Hypothalamus (tissue), 51 donors: ENCODE results near the gene GCSAML.

Source experiments
- DNase-seq, 51 donors: peaks; one replicate each; lab custom pipeline; 2025; lab: John Stamatoyannopoulos, UW

The GCSAML gene

GRCh38 chr1:247562198-247562597 lies 13.3 kb downstream of the GCSAML start:
- DNase-seq, result no peak

GRCh38 chr1:247574236-247574635 lies 25.3 kb downstream of the GCSAML start:
- no peak for DNase-seq

DNA sequence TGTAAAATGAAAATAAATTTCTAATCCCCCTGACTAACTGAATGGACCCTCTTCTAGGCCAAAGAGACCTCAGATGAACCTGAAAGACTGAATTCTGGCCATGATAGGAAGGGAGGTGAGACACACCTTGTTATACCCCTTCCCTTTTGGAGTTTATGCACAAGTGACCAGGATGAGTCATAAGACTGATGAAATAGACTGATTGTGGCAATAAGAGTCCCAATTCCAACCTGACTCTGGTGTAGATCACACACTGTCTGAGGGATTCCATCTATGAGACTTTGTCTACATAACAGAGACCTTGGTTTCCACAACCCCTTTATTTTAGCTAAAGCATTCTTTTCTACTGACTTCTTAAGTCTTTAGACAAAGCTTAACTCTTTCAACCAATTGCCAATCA lies 25.7 kb downstream of the GCSAML start:
- no peak for DNase-seq

- DNase-seq, result no peak
Measured at GRCh38 chr1:247576514-247576913, 27.6 kb downstream of the GCSAML start.

GRCh38 chr1:247578946-247579460 lies 30.1 kb downstream of the GCSAML start:
- no peak for DNase-seq

DNA sequence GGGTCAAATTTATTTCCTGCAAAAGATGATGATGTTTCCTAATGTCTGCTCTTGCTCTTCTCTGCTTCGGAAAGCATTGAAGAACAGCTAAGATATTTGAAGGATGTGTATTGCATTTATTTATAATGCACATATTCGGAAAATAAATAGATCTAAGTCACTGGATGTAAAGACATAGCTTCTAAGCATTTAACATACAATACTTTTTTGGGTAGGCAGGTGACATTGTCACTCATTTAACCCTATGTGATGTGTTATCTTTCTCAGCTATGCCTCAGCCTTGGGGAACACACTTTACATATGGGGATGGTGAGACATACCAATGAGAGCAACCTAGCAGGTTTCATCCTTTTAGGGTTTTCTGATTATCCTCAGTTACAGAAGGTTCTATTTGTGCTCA lies 39.1 kb downstream of the GCSAML start, which contains the start of gene OR2G2:
OR2G2 (plus strand) TSS at position 301 of the 400 bp plus-strand sequence; CDS start at position 301, 0 bp downstream.
- no peak for DNase-seq

GRCh38 chr1:247605286-247605685 lies 56.4 kb downstream of the GCSAML start, which contains the start of gene OR2G3:
TSS of gene OR2G3 (plus strand) at chr1:247605586. CDS start at chr1:247605586, 0 bp downstream.
- DNase-seq, result no peak

DNA sequence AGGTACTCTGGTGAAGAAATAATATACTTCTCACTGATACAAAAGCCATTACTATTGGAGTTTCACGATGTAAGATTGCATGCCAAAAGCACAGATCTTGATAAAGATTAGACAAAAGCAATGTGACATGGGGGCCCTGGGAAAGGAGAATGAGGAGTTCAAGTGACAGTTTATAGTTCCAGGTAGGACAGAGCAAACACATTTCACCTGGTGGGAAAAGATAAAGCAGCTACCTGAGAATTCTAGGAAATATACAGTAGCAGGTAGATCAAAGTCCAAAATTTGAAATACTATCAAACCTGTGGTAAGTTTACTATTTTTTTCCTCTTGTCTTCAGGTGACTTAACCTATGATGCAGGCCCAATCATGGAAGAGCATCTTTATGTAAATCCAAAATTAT lies 64.5 kb downstream of the GCSAML start:
- no peak for DNase-seq

GRCh38 chr1:247614625-247615024 lies 65.7 kb downstream of the GCSAML start:
- DNase-seq, result no peak
